Mesenchymal stem cell (in vitro differentiated cells and primary cell): ENCODE data around the gene UCN.

Experiments used
- DNase-seq: peaks from one replicate; pipeline ENCODE4 v3.0.0-alpha.2; 2013
- H2AFZ ChIP-seq: one replicate; pipeline ENCODE4 v1.6.1; 2013; ENCODE audit warnings: low read depth, mild to moderate bottlenecking, control low read depth, inconsistent platforms, low read length, moderate library complexity
- H2AK5ac ChIP-seq: 2 replicates; pipeline ENCODE4 v1.6.1; 2013; ENCODE audit warnings: low read length, moderate library complexity, mild to moderate bottlenecking, inconsistent platforms; ENCODE audit not compliant: severe bottlenecking
- H2BK120ac ChIP-seq: one replicate; pipeline ENCODE4 v1.6.1; 2013; ENCODE audit warnings: low read depth, mild to moderate bottlenecking, inconsistent platforms, low read length, moderate library complexity
- H2BK12ac ChIP-seq, 2 experiments: one replicate each; pipeline ENCODE4 v1.6.1; 2013; ENCODE audit warnings: inconsistent platforms in 2 of 2, low read length in 2 of 2, mild to moderate bottlenecking in 2 of 2, moderate library complexity in 2 of 2, control low read depth in 1 of 2
- H2BK15ac ChIP-seq: one replicate; pipeline ENCODE4 v1.6.1; 2013; ENCODE audit warnings: mild to moderate bottlenecking, low read depth, inconsistent platforms; ENCODE audit not compliant: poor library complexity, severe bottlenecking
- H2BK5ac ChIP-seq: 2 replicates; pipeline ENCODE4 v1.6.1; 2013; ENCODE audit warnings: low read depth, mild to moderate bottlenecking, low read length, control low read depth, inconsistent platforms; ENCODE audit not compliant: poor library complexity, severe bottlenecking
- H3K14ac ChIP-seq, 2 experiments: one replicate each; pipeline ENCODE4 v1.6.1; 2013; ENCODE audit warnings: inconsistent platforms in 2 of 2, low read length in 2 of 2, control low read depth in 1 of 2, mild to moderate bottlenecking in 1 of 2, moderate library complexity in 1 of 2
- H3K18ac ChIP-seq, 2 experiments: one replicate each; pipeline ENCODE4 v1.6.1; 2013; ENCODE audit warnings: inconsistent platforms in 2 of 2, low read length in 2 of 2, control low read depth in 1 of 2, low read depth in 1 of 2, mild to moderate bottlenecking in 1 of 2
- H3K23ac ChIP-seq, 2 experiments: one replicate each; pipeline ENCODE4 v1.6.1; 2013; ENCODE audit warnings: inconsistent platforms in 2 of 2, low read length in 2 of 2, mild to moderate bottlenecking in 2 of 2, moderate library complexity in 2 of 2, control low read depth in 1 of 2
- H3K27ac ChIP-seq: 2 replicates; pipeline ENCODE4 v1.5.1; 2013; ENCODE audit warnings: mild to moderate bottlenecking, moderate library complexity, low read length, control low read depth, inconsistent platforms; ENCODE audit not compliant: poor library complexity, severe bottlenecking
- H3K27me3 ChIP-seq, 2 experiments: 2 replicates each; pipeline versions ENCODE4 v1.6.1 to v1.7.0; 2013; ENCODE audit warnings: low read length in 2 of 2, mild to moderate bottlenecking in 2 of 2, moderate library complexity in 2 of 2, control low read depth in 1 of 2, inconsistent platforms in 1 of 2; ENCODE audit not compliant: control insufficient read depth in 1 of 2, insufficient read depth in 1 of 2
- H3K36me3 ChIP-seq, 2 experiments: 2 replicates each; pipeline versions ENCODE4 v1.6.1 to v1.7.0; 2013; ENCODE audit warnings: low read length in 2 of 2, control low read depth in 1 of 2, inconsistent platforms in 1 of 2, low read depth in 1 of 2, mild to moderate bottlenecking in 1 of 2; ENCODE audit not compliant: insufficient read depth in 2 of 2, control insufficient read depth in 1 of 2
- H3K4ac ChIP-seq, 2 experiments: one replicate each; pipeline ENCODE4 v1.6.1; 2013; ENCODE audit warnings: inconsistent platforms in 2 of 2, low read length in 2 of 2, mild to moderate bottlenecking in 2 of 2, moderate library complexity in 2 of 2, control low read depth in 1 of 2, low read depth in 1 of 2
- H3K4me1 ChIP-seq: 2 replicates; pipeline ENCODE4 v1.6.1; 2013; ENCODE audit warnings: low read depth, low read length, control low read depth; ENCODE audit not compliant: control insufficient read depth, insufficient read depth
- H3K4me2 ChIP-seq: 2 replicates; pipeline ENCODE4 v1.6.1; 2013; ENCODE audit warnings: low read length, mild to moderate bottlenecking, inconsistent platforms; ENCODE audit not compliant: poor library complexity, severe bottlenecking
- H3K4me3 ChIP-seq, 2 experiments: 2 replicates each; pipeline versions ENCODE4 v1.5.1 to v1.7.0; 2013; ENCODE audit warnings: low read length in 2 of 2, mild to moderate bottlenecking in 2 of 2, control low read depth in 1 of 2, low read depth in 1 of 2; ENCODE audit not compliant: insufficient read depth in 1 of 2
- H3K79me1 ChIP-seq: replicated peaks from 2 replicates; pipeline ENCODE4 v1.6.1; 2013; ENCODE audit warnings: mild to moderate bottlenecking, control low read depth, low read length, inconsistent platforms; ENCODE audit not compliant: poor library complexity, severe bottlenecking
- H3K9ac ChIP-seq: 2 replicates; pipeline ENCODE4 v1.7.0; 2013; ENCODE audit warnings: mild to moderate bottlenecking, low read length, moderate library complexity
- H3K9me3 ChIP-seq: 2 replicates; pipeline ENCODE4 v1.7.0; 2013; ENCODE audit warnings: mild to moderate bottlenecking, low read length; ENCODE audit not compliant: control insufficient read depth
- H4K8ac ChIP-seq: one replicate; pipeline ENCODE4 v1.6.1; 2013; ENCODE audit warnings: inconsistent platforms, mild to moderate bottlenecking, low read length, moderate library complexity
- H4K91ac ChIP-seq: one replicate; pipeline ENCODE4 v1.6.1; 2013; ENCODE audit warnings: mild to moderate bottlenecking, low read length, inconsistent platforms
- WGBS: methylation state at CpG from one replicate; pipeline ENCODE4 v1.1.7; 2013; ENCODE audit warnings: mixed read lengths; 5-methylcytosine and 5-hydroxymethylcytosine counted together

Gene UCN

GRCh38 chr2:27284996-27285395 is 23.2 kb downstream of the UCN start:
- H3K9ac ChIP-seq: no peak overlapping the region
- H3K18ac ChIP-seq: no peak overlapping the region
- H3K9me3 ChIP-seq: no peaks in the 10 kb centered on the region
- H3K23ac ChIP-seq: no peak overlapping the region
- H3K4ac ChIP-seq: no peak overlapping the region
- H3K27me3 ChIP-seq: peaks cover 41 to 76% of the 10 kb centered on the region in 2 experiments
- no peak overlapping the region for H2BK15ac ChIP-seq
- no peak overlapping the region for H2AK5ac ChIP-seq
- no peak for DNase-seq
- H2AFZ ChIP-seq: no peak overlapping the region
- no peak overlapping the region for H3K27ac ChIP-seq
- no peak overlapping the region for H3K14ac ChIP-seq
- no peak overlapping the region for H2BK12ac ChIP-seq
- H3K4me1 ChIP-seq: peaks cover 3% of the 10 kb centered on the region
- no peaks in the 10 kb centered on the region for H3K79me1 ChIP-seq
- WGBS: no CpG with 5 or more reads among the region's 1 CpG
- H2BK5ac ChIP-seq: no peak overlapping the region
- no peak overlapping the region for H3K4me2 ChIP-seq
- no peak overlapping the region for H4K91ac ChIP-seq
- no peak overlapping the region for H3K4me3 ChIP-seq
- no peaks in the 10 kb centered on the region for H3K36me3 ChIP-seq
- H2BK120ac ChIP-seq: no peak overlapping the region
- H4K8ac ChIP-seq: no peak overlapping the region

GRCh38 chr2:27282892-27283291 is 25.4 kb downstream of the UCN start:
- no peak overlapping the region for H2AK5ac ChIP-seq
- H2AFZ ChIP-seq: no peak overlapping the region
- no peaks in the 10 kb centered on the region for H3K9me3 ChIP-seq
- 44% methylated on average over 3 of the region's 5 CpGs for WGBS
- peak overlapping the region in 1 of 2 experiments; percentile 88 for H3K14ac ChIP-seq
- H3K4me1 ChIP-seq: peaks cover 3% of the 10 kb centered on the region
- no peak overlapping the region for H2BK5ac ChIP-seq
- peaks cover 36 to 68% of the 10 kb centered on the region in 2 experiments for H3K27me3 ChIP-seq
- H3K18ac ChIP-seq: no peak overlapping the region
- H3K9ac ChIP-seq: no peak overlapping the region
- H2BK12ac ChIP-seq: peak overlapping the region; percentile 0 to 12
- H3K36me3 ChIP-seq: no peaks in the 10 kb centered on the region
- no peak overlapping the region for H4K8ac ChIP-seq
- H3K23ac ChIP-seq: no peak overlapping the region
- H2BK120ac ChIP-seq: no peak overlapping the region
- no peak for DNase-seq
- no peak overlapping the region for H2BK15ac ChIP-seq
- peak overlapping the region; percentile 0 for H4K91ac ChIP-seq
- no peak overlapping the region for H3K4me3 ChIP-seq
- H3K4me2 ChIP-seq: no peak overlapping the region
- H3K79me1 ChIP-seq: no peaks in the 10 kb centered on the region
- no peak overlapping the region for H3K27ac ChIP-seq
- no peak overlapping the region for H3K4ac ChIP-seq

GRCh38 chr2:27281855-27282559 is 26.2 kb downstream of the UCN start, which contains the start of gene TRIM54:
Gene TRIM54 (plus strand): TSS chr2:27282429. CDS start chr2:27282732, 303 bp downstream.
- Histone ChIP-seq H4K8ac (no peak within 1 kb of the TSS), H2AK5ac (no peak within 1 kb of the TSS), H3K79me1 (no peaks in the 10 kb centered on the region), H3K14ac (peak within 1 kb of the TSS in 1 of 2 experiments; percentile 88), H2BK120ac (no peak within 1 kb of the TSS), H2BK5ac (no peak within 1 kb of the TSS), H3K4me1 (peaks cover 3% of the 10 kb centered on the region), H3K9me3 (no peaks in the 10 kb centered on the region), H2BK15ac (no peak within 1 kb of the TSS), H3K27ac (no peak within 1 kb of the TSS), H3K27me3 (peaks cover 33 to 66% of the 10 kb centered on the region in 2 experiments), H3K4me2 (no peak within 1 kb of the TSS), H2AFZ (no peak within 1 kb of the TSS), H2BK12ac (peak within 1 kb of the TSS; percentile 0 to 19), H3K4ac (no peak within 1 kb of the TSS), H3K4me3 (no peak within 1 kb of the TSS), H3K18ac (peak within 1 kb of the TSS in 1 of 2 experiments; percentile 56), H3K23ac (no peak within 1 kb of the TSS), H4K91ac (peak within 1 kb of the TSS; percentile 0), H3K9ac (no peak within 1 kb of the TSS), H3K36me3 (no peaks in the 10 kb centered on the region)
- 72% methylated on average over 5 of the region's 5 CpGs for WGBS
- no peak for DNase-seq

DNA sequence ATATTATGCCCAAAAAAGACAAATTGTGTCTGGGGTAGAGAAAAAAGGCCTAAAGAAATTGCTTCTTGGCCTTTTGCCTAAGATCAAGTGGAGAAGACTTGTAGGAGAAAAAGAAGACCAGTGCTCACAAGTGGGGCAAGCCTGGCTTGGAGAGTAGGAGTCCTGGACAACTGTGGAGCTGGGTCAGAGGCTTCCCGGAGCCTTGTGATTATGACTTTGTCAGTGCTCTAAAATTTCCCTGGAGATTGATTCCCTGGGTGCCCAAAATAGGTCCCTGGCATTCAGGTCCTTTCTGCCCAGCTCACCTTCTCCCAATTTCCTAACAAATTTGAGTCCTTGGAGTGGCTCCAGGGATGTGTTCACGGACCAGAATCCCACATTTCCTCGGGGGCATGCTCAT is 26.8 kb downstream of the UCN start:
- H2BK12ac ChIP-seq: no peak overlapping the region
- H2BK5ac ChIP-seq: no peak overlapping the region
- DNase-seq: no peak
- H3K4ac ChIP-seq: no peak overlapping the region
- H3K14ac ChIP-seq: no peak overlapping the region
- no peak overlapping the region for H3K9ac ChIP-seq
- no peak overlapping the region for H4K8ac ChIP-seq
- no peak overlapping the region for H2AK5ac ChIP-seq
- no peak overlapping the region for H3K18ac ChIP-seq
- H3K9me3 ChIP-seq: no peaks in the 10 kb centered on the region
- no peak overlapping the region for H2BK15ac ChIP-seq
- no peak overlapping the region for H3K4me2 ChIP-seq
- no peak overlapping the region for H2AFZ ChIP-seq
- H3K79me1 ChIP-seq: no peaks in the 10 kb centered on the region
- no peak overlapping the region for H2BK120ac ChIP-seq
- H4K91ac ChIP-seq: no peak overlapping the region
- H3K4me3 ChIP-seq: no peak overlapping the region
- no peaks in the 10 kb centered on the region for H3K36me3 ChIP-seq
- H3K4me1 ChIP-seq: peaks cover 3% of the 10 kb centered on the region
- H3K27ac ChIP-seq: no peak overlapping the region
- 89% methylated on average over 3 of the region's 3 CpGs for WGBS
- H3K27me3 ChIP-seq: peaks cover 32 to 64% of the 10 kb centered on the region in 2 experiments
- H3K23ac ChIP-seq: no peak overlapping the region
